HG02884 (cell line): ENCODE measurements around the gene ASPG.

Source experiments
- ATAC-seq: cut with Tn5 transposase; IDR thresholded peaks from one replicate; pipeline ENCODE4 v1.9.1; 2021; ENCODE audit warnings: mild to moderate bottlenecking, moderate library complexity; ENCODE audit not compliant: unreplicated experiment

The ASPG gene

DNA sequence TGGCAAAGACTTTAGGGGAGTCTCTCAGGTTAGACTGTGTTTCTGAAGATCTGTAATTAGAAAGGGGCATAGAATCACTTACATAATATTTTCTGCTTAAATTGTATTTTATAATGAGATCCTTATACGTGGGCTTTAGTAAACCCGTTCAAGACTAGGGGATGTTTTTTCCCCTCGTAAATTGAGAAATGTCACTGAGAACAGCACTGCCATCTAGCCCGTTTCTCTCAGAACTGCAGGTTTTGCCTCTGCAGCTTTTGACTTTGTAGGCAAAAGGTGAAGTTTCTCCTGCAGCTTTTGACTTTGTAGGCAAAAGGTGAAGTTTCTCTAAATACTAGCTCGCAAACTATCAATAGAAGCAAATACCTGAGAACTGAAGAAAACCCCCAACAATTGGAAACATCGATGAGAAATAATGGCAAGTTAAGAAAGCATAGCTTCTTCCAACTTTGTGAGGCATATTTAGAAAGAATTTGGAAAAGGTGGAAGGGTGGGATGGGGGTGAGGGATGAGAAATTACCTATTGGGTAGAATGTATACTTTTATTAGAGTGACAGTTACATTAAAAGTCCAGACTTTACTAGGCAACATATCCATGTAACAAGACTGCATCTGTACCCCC lies 9.9 kb upstream of the ASPG start:
- ATAC-seq, result no peak

DNA sequence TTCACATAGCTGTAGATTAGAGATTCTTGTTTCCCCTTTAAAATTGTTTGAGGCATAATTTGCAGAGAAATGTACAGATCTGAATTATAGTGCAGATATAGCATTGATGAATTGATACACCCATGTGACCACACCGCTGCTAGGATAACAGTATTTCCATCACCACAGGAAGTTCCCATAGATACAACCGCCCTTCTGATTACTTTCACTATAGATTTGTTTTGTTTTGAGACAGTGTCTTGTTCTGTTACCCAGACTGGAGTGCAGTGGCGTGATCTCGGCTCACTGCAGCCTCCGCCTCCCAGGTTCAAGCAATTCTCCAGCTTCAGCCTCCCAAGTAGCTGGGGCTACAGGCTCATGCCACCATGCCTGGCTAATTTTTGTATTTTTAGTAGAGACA lies 8.8 kb upstream of the ASPG start:
- no peak for ATAC-seq

DNA sequence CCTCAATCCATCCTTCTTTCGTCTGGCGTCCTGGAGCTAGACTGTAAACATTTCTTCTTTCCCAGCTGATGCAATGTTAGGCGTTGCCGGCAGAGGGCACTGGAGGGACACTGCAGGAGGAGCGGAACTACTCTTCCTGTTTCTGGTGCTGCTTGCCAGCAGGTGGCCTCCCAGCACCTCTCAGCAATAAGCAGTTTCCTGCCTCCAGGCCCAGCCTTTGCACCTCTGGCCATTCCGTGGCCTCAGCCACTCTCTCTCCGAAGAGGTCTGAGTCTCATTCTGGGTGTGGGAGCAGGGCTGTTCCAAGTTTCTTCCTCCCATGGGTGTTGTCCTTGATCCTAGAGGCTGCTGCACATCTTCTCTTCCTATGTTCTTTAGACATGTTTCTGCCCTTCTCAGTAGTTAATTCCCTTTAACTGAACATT lies 7.5 kb upstream of the ASPG start:
- peak; percentile 70 for ATAC-seq

DNA sequence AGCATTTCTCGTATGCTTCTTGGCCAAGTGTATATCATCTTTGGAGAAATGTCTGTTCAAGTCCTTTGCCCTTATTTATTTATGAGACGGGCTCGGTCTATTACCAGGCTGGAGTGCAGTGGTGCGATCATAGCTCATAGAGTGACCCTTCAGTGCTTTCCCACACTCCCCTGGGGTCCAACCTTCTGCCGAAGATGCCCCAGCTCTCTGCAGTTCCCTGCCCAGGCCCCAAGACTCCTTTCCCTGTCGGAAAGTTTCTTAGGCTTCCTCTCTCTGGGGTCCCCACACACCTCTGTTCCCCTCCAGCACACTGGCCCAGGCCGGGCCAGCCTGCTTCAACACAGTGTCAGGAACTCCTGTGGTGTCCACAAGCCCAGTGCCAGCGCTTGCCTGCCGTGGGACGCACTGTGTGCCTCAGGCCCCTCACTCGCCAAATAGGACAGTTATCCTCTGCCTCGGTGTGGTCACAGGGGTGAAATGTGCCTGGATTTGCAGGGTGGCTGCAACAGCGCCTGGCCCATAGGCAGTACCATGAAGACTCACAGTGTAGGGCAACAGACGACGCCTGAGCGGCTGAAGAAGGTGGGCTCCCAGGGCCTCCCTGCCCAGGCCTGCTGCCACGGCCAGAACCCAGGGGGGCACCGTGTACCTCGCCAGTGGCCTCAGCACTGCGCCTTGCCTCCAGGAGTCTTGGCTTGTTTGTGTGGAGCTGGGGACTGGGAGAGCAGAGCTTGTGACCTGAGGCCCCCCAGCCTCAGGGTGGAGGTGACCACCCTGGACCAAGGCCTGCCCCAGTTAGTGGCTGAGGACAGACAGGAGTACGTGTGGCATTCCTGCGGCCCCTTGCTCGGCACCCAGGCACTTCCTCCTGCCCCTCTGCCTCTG lies 4.9 kb upstream of the ASPG start:
- no peak for ATAC-seq

DNA sequence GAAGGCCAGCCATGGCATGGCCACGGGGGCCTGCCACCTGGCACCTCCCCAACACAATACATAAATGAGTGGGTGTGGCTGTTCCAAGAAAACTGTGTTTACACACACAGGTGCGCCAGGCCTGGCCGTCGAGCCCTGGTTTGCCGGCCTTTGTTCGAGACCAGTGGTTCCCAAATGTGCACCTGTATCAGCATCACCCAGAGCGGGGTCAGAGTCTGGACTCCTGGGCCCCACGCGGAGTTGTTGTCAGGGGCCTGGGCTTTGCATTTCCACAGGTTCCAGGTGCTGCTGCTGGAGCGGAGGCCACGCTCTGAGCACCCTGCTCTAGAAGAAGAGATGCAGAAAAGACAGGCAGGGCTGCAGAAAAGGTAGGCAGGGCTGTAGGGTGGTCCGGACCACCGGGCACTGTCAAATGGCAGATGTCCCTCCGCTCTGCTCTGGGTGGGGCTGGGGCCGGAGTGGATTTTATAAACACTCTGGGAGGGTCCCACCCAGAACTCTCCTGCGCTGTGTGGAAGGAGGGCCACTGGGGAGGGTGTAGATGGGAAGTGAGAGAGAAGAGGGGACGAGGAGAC lies 4.2 kb upstream of the ASPG start:
- ATAC-seq, result no peak

DNA sequence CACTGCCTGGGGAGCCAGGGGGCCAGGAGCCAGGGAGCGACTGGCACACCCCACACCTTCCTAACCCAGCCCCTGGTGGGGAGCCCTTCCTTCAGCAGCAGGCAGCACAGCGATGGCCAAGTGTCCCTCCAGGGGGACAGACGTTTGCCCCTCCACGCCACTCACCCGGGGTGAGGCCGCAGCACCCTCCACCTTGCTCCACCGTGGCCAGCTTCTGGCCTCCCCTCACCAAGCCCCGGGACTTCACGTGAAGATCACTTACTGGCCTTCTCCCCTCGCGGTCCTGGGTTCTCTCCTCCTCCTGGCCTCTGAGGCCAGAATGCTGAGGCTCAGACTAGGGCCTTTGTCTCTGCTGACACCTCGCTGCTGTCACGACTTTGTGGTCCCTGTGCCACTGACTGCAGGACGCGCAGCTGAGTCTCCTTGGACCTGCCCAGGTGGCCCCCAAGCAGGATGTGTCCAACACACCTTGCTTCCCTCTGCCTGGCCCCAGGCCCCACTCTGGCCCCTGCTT lies 3.5 kb upstream of the ASPG start:
- ATAC-seq, result no peak

DNA sequence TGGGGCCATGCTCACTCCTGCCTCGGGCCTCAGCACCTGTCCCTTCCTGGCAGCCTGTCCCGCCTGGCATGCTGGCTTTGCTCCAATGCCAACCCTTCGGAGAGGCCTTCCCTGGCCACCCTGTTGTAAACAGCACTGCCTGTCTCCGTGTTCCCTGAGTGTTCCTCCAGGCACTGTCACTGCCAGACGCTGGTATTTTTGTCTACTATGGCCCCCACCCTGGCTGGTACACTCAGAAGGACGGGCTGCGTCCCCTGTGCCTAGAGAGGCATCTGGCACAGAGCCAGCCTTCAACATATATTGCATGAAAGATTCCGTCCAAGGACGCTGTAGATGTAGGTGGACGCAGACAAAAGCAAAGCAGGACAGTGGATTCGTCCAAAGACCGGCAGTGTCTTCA lies 2.7 kb upstream of the ASPG start:
- no peak for ATAC-seq

DNA sequence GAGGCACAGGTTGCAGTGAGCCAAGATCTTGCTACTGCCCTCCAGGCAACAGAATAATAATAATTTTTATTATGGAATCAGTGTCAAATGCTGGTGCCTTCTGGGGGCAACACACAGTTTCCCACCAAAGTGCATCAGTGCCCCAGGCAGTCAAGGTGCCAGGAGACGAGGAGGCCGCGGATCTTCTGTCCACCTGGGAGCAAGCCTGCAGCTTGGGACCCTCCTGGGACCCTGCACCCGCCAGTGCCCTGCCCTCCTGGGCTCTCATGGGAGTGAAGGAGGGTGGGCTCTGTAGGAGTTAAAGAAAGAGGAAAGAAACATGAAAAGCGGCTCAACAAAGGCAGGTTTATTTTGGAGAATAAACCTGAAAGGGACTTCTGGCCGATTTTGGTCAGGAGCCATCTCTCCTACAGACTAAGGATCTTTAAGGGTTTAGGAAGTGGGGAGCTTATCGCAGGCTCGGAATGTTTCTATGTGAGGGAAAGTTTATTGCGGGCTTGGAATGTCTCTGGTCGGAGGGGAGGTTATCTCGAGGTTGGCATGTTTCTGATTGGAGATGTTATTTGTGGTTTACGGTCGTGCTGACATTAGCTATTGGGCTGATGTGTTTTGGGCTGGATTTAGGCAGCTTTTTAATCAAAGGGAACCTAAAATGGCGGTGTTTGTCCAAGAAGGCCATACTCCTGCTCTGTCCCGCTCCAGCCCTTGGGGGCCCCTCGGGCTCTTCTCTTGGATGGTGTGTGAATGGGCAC lies 1.1 kb upstream of the ASPG start:
- ATAC-seq, result no peak

DNA sequence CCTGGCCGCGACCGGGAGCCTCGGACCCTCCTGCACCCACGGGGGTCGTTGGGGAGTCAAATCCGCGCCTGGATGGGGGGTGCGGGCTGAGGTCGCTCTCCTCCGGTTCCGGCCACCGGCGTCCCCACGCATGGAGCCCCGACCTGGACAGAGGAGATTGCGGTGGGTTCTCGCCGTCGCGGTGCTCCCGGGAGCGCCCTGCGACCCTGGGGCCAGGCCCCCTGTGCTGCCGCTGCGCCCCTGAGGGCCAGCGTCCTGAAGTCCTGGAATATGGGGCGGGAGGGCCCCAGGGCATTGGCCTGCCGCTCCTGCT lies 345 bp downstream of the ASPG start:
- no peak for ATAC-seq

DNA sequence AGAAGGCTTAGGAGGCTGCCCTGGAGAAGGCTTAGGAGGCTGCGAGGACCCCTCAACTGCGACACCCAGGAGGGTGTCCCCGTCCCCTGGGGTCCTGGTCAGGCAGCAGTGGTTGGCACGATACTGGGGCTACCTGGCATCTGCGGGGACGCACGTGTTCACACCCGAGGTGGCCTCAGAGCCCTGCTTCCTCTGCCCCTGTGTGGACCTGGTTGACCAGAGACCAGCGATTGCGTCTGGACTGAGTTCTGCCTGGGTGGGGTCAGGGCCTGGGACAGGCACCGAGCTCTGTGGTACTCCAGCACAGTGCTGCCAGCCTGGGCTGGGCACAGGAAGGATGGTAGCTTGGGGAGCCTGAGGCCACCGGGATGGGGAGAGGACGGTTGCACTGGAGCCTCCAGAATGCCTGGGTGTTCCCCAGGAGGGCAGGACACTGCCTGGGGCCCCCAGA lies 735 bp downstream of the ASPG start:
- no peak for ATAC-seq

DNA sequence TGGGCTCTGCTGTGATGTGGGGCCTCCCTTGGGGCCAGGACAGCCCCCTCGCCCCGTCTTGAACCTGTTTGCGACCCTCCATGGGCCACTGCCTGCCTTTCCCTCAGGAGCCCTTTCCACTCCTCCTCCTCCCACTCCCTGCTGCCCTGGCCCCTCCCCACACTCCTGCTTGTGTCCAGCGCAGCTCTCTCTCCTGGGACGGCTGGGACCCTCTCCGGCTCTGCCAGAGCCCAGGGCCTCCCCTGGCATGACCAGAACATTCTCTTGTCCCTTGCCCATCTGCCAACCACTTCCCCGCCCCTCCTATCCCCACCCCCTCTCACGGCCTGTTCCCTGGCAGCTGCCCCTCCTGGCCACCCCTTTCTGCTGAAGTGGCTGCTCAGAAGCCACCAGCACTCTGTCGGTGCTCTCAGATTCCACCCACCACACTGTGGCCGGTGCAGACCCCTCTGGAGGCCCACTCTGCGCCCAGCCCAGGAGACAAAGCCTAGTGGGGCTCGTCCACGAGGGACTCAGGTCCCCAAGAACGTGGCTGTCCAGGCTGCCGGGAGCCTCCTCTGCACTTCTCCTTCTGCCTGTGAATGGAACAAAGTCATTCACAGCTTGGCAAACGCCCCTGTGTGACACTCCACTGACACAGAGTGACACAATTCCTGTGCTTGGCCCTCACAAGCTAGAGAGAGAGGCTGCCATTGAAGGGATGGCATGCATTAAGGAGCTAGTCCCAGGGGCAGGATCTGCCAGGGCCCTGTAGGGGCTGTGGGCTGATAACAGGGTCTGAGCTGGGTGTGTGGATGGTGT lies 1.4 kb downstream of the ASPG start:
- no peak for ATAC-seq

DNA sequence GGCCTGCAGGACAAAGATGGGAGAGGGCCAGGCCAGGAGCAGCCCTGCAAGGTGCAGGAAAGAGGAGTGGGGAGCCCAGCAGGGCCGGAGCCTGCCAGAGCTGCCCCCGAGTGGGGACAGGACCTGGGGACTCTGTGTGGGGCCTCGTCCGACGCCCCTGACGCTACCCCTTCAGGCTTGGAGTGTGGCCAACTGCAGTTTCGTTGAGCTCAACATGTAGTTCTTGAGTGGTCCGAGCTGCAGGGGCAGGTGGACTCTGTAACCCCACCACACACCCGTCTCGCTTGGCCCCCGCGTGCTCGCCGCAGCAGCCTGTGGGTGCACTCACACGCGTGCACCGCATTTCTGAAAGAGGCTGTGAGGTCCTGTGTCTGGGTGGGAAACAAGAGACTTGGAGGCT lies 2.0 kb downstream of the ASPG start:
- no peak for ATAC-seq

DNA sequence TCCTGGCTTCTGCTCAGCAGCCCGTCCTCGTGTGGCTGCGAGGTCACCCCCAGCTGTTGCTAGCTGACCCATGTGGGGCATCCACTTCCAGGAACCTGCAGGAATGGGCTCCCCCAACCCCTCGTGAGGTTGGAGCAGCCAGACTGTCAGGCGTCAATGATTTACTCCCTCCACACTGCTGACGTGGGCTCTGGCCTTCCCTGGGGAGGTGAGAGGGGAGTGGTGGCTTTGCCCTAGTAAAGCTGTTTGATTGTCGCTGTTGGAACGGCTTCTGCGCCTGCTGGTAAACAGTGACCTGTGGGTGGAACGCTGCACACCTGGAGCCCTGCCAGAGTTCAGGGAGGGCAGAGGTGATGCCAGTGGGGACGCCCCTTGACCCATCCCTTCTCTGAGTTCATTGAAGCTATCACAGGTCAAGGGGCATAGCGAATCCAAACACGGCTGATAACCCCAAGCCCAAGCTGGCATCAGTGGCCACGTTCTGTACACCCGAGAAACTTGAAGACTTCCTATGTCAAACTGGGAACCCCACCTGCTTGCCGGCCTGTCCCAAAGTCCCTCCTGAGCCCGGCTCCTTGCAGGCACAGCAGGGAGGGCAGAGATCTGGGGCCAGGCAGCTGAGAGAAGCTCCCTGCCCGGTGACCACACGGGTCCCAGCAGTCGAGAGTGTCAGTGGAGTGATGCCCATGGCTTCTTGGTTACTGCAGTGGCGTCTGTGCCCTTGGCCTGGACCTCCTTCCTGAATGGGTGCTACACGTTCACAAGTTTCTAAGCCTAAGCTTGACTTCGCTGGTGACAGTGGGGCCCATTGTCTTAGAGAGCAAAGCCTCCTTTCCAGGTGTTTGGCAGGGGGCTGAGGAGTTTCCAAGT lies 2.7 kb downstream of the ASPG start:
- ATAC-seq, result no peak

DNA sequence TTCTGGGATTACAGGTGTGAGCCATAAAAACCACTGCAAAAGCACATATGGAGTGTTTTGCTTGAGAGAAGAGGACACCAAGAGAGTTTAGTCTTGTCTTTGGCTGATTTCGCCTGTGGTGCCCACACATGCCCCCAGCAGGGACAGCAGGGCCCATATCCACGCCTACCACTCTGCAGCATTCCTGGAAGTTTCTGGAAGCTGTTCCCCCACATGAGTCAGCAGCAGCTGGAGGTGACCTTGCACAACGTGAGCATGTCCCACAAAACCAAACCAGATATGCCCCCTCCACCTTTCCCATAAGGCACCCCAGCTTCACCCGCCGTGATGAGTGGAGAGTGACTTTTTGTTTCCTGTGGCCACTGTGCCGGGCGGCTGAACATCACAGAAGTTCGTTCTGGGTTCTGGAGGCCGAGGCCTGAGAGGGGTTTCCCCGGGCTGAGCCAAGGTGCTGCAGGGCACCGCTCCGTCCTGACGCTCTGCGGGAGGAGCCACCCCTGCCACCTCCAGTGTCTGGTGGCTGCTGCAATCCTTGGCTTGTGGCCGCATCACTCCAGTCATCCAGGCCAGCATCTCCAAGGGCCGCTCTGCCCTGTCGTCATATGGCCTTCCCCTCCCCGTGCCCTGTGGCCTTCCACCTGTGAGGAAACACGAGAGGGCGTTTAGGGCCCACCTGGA lies 4.7 kb downstream of the ASPG start:
- ATAC-seq, result no peak

DNA sequence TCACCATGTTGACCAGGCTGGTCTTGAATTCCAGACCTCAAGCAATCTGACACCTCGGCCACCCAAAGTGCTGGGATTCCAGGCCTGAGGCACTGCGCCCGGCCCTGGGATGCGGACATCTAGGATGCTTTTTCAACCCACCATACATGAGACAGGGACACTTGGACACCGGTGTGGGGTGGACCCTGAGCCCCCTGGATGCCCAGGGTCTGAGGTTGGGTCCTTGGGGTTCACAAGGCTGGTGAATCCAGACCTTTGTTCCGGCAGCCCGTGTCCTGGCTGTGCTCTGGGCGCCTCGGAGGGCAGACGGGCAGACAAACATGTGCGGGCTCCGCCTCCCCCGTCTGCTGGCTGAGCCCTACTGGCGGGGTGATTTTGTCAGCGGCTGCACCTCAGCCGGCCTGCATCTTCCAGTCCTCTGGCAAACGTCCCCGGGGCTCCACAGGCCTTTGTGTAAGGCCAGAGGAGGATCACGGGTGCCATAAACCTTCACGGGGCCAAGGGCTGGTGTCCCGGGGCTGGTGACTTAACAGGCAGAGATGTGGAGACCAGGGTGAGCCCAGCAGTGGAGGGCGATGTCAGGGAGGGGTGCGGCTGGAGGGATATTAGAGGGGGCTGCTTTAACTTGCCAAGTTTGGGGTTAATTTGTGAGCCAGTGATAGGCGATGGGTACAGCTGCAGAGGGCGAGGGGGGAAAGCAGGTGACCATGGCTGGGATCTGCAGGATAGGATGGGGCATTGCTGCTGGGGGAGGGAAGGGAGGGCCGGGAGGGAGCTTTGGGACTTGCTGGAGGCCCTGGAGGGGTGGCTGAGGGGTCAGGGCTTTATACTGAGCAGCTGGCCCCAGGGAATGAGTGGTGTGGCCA lies 5.8 kb downstream of the ASPG start:
- ATAC-seq, result no peak

DNA sequence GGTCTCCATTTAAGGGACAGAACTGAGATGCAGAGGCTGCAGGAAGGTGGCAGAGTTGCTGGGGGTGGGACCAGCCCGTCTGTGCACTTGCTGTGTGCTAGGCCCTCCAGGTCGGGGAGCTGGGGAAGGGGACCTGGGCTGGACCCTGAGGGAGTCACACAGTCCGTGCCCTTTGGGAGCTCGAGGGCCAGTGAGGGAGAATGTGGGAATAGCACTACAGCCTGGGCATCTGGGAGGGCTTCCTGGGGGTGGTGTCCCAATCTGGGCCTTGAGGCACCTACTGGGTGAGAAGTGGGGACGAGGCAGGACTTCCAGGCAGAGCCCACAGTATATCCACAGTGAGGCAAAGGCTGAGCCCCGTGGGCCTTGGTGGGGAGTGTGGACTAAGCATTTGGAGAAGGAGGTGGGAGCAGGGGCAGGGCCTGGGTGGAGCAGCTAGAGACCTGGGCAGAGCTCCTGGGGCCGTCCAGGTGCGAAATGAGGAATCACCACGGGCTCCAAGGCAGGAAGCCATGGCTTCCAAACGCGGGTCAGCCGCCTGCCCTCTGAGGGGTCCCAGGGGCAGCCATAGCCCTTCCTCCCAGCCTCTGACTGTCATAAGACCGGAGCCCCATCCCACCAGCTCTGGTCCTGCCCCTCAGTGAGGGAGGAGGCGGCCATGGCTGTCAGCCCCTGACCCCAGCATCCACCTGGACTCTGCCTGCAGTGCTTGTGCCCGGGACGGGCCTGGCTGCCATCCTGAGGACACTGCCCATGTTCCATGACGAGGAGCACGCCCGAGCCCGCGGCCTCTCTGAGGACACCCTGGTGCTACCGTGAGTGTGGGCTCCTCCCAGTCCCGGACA lies 6.6 kb downstream of the ASPG start:
- ATAC-seq, result no peak

DNA sequence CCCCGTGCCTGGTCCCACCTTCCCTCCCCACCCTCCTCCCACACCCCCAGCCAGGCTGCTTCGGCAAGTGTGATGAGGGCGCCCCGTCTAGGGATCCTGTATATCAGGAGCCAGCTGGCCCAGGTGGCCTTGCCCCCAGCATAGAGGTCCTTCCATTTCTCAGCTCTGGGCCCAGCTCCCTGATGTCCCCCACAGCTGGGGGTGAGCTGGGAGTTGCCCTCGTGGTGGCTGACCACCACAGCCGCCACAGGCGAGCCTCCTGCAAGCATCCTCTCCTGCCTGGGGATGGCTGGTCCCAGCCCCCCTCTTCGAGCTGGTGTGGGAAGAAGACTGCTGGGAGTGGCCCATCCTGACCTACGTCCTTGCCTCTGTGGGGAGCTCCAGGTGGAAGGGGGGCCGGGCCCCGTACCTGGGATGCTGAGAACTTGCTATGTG lies 7.4 kb downstream of the ASPG start:
- no peak for ATAC-seq
